ENCODE data around the gene CHRND. TPM values are rescaled to one million over a fixed set of nuclear protein-coding genes. Genes with fewer than 3 reads are reported as not detected.

CHRND gene
- total RNA-seq, 4 donors from 2014 or later = 49.1 to 119 (median 81.1) TPM

GRCh38 chr2:232502911-232503808 is 22.8 kb upstream of the CHRND start:
- Histone ChIP-seq H3K36me3 (no peaks in the 10 kb centered on the region), H3K4me1 (peaks cover 0 to 10% of the 10 kb centered on the region in 2 donors), H3K27ac (no peak overlapping the region), H3K4me3 (peak overlapping the region; percentile 48 to 69 (median 52)), H3K9me3 (no peaks in the 10 kb centered on the region), H3K27me3 (peaks cover 0 to 9% (median 0%) of the 10 kb centered on the region in 3 donors)
- TF ChIP-seq CTCF (IDR thresholded peaks at IDR 0.05 in 4 of 5, conservative IDR thresholded peaks at IDR 0.05 in 1 of 5) (no peak), POLR2A (IDR thresholded peaks at IDR 0.05) (no peak)
- DNase-seq = no peak
- in situ Hi-C loops (cut with MboI; ENCODE audit: low sequenced_read_pairs in 4 of 4) (loop anchor here in 1 of 4 donors (25.0 kb wide), 1 partner anchor 591 kb away; no protein-coding TSS in a partner anchor), intact Hi-C loops (cut with DNase I; ENCODE audit: low total_unique reads) (no loop called here)
- peak; percentile 33 to 54 for ATAC-seq

GRCh38 chr2:232503809-232504323 is 22.1 kb upstream of the CHRND start:
- no peak overlapping the region for H3K27ac ChIP-seq
- no peak for ATAC-seq
- TF ChIP-seq POLR2A (IDR thresholded peaks at IDR 0.05) (no peak), CTCF (IDR thresholded peaks at IDR 0.05 in 4 of 5, conservative IDR thresholded peaks at IDR 0.05 in 1 of 5) (no peak)
- H3K4me1 ChIP-seq = peaks cover 0 to 10% of the 10 kb centered on the region in 2 donors
- peaks cover 0 to 9% (median 0%) of the 10 kb centered on the region in 3 donors for H3K27me3 ChIP-seq
- H3K36me3 ChIP-seq = no peaks in the 10 kb centered on the region
- intact Hi-C loops (cut with DNase I; ENCODE audit: low total_unique reads) (no loop called here), in situ Hi-C loops (cut with MboI; ENCODE audit: low sequenced_read_pairs in 4 of 4) (loop anchor here in 1 of 4 donors (25.0 kb wide), 1 partner anchor 592 kb away; no protein-coding TSS in a partner anchor)
- no peaks in the 10 kb centered on the region for H3K9me3 ChIP-seq
- H3K4me3 ChIP-seq = peak overlapping the region in 3 of 4 donors; percentile 48 to 69 (median 53)
- no peak for DNase-seq

GRCh38 chr2:232504438-232504837 is 21.5 kb upstream of the CHRND start:
- intact Hi-C loops (cut with DNase I; ENCODE audit: low total_unique reads) = no loop called here
- TF ChIP-seq CTCF (IDR thresholded peaks at IDR 0.05 in 4 of 5, conservative IDR thresholded peaks at IDR 0.05 in 1 of 5) = no peak
- no peak for TF ChIP-seq POLR2A (IDR thresholded peaks at IDR 0.05)
- DNase-seq (no peak), ATAC-seq (no peak)
- Histone ChIP-seq H3K9me3 (no peaks in the 10 kb centered on the region), H3K27me3 (peaks cover 0 to 9% (median 0%) of the 10 kb centered on the region in 3 donors), H3K36me3 (no peaks in the 10 kb centered on the region), H3K4me1 (peaks cover 0 to 10% of the 10 kb centered on the region in 2 donors), H3K27ac (no peak overlapping the region), H3K4me3 (no peak overlapping the region)
- in situ Hi-C loops (cut with MboI; ENCODE audit: low sequenced_read_pairs in 4 of 4) = loop anchor here in 1 of 4 donors (25.0 kb wide), 1 partner anchor 592 kb away; no protein-coding TSS in a partner anchor

GRCh38 chr2:232505856-232506255 is 20.1 kb upstream of the CHRND start:
- no peaks in the 10 kb centered on the region for H3K9me3 ChIP-seq
- no peak for ATAC-seq
- H3K4me1 ChIP-seq = peaks cover 0 to 10% of the 10 kb centered on the region in 2 donors
- intact Hi-C loops (cut with DNase I; ENCODE audit: low total_unique reads) (no loop called here), in situ Hi-C loops (cut with MboI; ENCODE audit: low sequenced_read_pairs in 4 of 4) (loop anchor here in 1 of 4 donors (25.0 kb wide), 1 partner anchor 594 kb away; no protein-coding TSS in a partner anchor)
- no peak overlapping the region for H3K27ac ChIP-seq
- H3K27me3 ChIP-seq = peaks cover 0 to 9% (median 0%) of the 10 kb centered on the region in 3 donors
- H3K4me3 ChIP-seq = no peak overlapping the region
- TF ChIP-seq CTCF (IDR thresholded peaks at IDR 0.05 in 4 of 5, conservative IDR thresholded peaks at IDR 0.05 in 1 of 5) (no peak), POLR2A (IDR thresholded peaks at IDR 0.05) (no peak)
- no peak for DNase-seq
- H3K36me3 ChIP-seq = no peaks in the 10 kb centered on the region
